ENCODE data around the gene HOTAIR.

DNA sequence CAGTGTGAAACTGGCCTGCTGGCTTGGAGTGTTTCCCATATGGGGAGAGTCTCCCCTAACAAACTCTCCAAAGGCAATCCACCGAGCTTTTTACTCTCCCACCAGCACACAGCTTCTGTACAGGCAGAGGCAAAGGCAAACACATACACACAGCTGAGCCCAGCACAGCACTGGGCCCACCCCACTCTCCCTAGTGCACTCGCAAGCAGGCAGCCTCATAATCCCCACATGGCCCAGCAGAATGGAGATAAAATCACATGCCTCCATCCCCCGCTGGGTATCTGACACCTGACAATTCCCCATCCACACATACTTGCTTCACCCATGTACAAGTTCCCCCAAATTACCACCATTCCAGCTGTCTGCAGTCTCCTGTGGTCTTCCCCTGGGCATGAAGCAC, 16.6 kb downstream of the HOTAIR start:
- TF ChIP-seq NFATC4 (CRISPR knock-in tag; IDR thresholded peaks at IDR 0.05) (no peak), CTCF (IDR thresholded peaks at IDR 0.05) (no peak), ATF1 (CRISPR knock-in tag; IDR thresholded peaks at IDR 0.05) (no peak), TEAD4 (CRISPR knock-in tag; IDR thresholded peaks at IDR 0.05) (no peak), NR2C2 (CRISPR knock-in tag; IDR thresholded peaks at IDR 0.05) (no peak), AR (CRISPR knock-in tag; IDR thresholded peaks at IDR 0.05) (no peak), ETV6 (CRISPR knock-in tag; IDR thresholded peaks at IDR 0.05) (no peak), ZBTB43 (CRISPR knock-in tag; IDR thresholded peaks at IDR 0.05) (no peak), TP53 (CRISPR knock-in tag; IDR thresholded peaks at IDR 0.05) (no peak), ZNF121 (CRISPR knock-in tag; IDR thresholded peaks at IDR 0.05) (no peak)
- TF ChIP-seq, protein P1, sequence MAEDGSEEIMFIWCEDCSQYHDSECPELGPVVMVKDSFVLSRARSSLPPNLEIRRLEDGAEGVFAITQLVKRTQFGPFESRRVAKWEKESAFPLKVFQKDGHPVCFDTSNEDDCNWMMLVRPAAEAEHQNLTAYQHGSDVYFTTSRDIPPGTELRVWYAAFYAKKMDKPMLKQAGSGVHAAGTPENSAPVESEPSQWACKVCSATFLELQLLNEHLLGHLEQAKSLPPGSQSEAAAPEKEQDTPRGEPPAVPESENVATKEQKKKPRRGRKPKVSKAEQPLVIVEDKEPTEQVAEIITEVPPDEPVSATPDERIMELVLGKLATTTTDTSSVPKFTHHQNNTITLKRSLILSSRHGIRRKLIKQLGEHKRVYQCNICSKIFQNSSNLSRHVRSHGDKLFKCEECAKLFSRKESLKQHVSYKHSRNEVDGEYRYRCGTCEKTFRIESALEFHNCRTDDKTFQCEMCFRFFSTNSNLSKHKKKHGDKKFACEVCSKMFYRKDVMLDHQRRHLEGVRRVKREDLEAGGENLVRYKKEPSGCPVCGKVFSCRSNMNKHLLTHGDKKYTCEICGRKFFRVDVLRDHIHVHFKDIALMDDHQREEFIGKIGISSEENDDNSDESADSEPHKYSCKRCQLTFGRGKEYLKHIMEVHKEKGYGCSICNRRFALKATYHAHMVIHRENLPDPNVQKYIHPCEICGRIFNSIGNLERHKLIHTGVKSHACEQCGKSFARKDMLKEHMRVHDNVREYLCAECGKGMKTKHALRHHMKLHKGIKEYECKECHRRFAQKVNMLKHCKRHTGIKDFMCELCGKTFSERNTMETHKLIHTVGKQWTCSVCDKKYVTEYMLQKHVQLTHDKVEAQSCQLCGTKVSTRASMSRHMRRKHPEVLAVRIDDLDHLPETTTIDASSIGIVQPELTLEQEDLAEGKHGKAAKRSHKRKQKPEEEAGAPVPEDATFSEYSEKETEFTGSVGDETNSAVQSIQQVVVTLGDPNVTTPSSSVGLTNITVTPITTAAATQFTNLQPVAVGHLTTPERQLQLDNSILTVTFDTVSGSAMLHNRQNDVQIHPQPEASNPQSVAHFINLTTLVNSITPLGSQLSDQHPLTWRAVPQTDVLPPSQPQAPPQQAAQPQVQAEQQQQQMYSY (CRISPR knock-in tag; IDR thresholded peaks at IDR 0.05) = no peak

All from WTC11 (cell line).